Right renal pelvis (tissue), 4 donors: ENCODE results near the gene NENF. TPM values are rescaled to one million over a fixed set of nuclear protein-coding genes. Genes with fewer than 3 reads are reported as not detected.

Source experiments
- polyA plus RNA-seq, 4 donors: library from polyadenylated mRNA; unstranded; fragments of 120-200 nt; gene quantifications; one replicate each; pipeline ENCODE4 v1.2.1, GENCODE V29; 2013; ENCODE audit not compliant: insufficient read length in 4 of 4

Gene NENF
- polyA plus RNA-seq, 4 donors, result 38.7 to 44.8 (median 41.5) TPM

Other genes with a start within 250 kb of the NENF start
- gene PPP2R5A, start 147.5 kb upstream of the NENF start, polyA plus RNA-seq, result 10 to 100 TPM; 32.0 to 43.6 (median 39.6) TPM
- gene PACC1, start 18.0 kb upstream of the NENF start, polyA plus RNA-seq, result 10 to 100 TPM; 12.9 to 15.3 (median 14.0) TPM
- gene ATF3, start 175.8 kb downstream of the NENF start, polyA plus RNA-seq, result 10 to 100 TPM in 2 of 4 donors, 1 to 10 TPM in 2; 7.7 to 33.9 (median 14.5) TPM